ENCODE data around the gene ABCA12. TPM values are rescaled to one million over a fixed set of nuclear protein-coding genes. Genes with fewer than 3 reads are reported as not detected.

ABCA12 gene
- total and polyA plus RNA-seq, 10 of the 15 experiments (the other 5 are each of a cell fraction or from before 2014, with no cell fraction given), result 1.2 to 12.1 (median 6.0) TPM

DNA sequence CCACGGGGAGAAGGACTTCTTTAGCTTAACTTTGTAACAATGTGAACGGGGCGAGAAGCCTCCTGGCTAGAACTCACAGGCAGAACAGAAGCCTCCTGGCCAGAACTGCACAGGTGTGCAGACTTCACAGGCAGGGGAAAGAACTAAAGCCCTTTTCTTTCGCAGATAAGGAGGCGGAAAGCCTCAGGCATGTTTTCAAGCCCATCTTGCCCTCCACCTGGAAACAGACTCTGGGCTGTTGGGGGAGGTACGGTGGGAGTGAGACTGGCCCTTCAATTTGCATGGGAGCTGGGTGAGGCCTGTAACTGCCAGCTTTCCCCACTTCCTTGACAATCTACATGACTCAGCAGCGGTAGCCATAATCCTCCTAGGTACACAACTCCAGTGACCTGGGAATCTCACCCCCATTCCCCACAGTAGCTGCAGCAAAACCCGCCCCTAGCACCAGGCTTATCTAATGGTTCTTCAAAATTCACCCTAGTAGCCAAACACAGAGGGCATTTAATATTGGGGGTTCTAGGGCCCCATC, 22.9 kb upstream of the ABCA12 start:
- POLR2A ChIA-PET, result no interaction called here
- RAD21 ChIA-PET (ENCODE audit: unreplicated experiment), result no interaction called here
- Histone ChIP-seq H3K27ac (ENCODE audit: control insufficient read depth, insufficient read depth) (no peak overlapping the region), H4K20me1 (ENCODE audit: control insufficient read depth, insufficient read depth) (no peaks in the 10 kb centered on the region), H2AFZ (ENCODE audit: control insufficient read depth, low read depth, low read length) (no peak overlapping the region), H3K9me3 (replicated peaks; ENCODE audit: control insufficient read depth, insufficient read depth, low read length) (no peaks in the 10 kb centered on the region), H3K4me1 (ENCODE audit: control insufficient read depth, insufficient read depth, low read length) (no peaks in the 10 kb centered on the region), H3K4me2 (ENCODE audit: control insufficient read depth, insufficient read depth) (no peak overlapping the region), H3K4me3 (no peak overlapping the region), H3K79me2 (ENCODE audit: control insufficient read depth, insufficient read depth, low read length) (no peaks in the 10 kb centered on the region), H3K36me3 (ENCODE audit: control insufficient read depth in 2 of 2, insufficient read depth in 2 of 2, low read length in 1 of 2) (no peaks in the 10 kb centered on the region), H3K27me3 (replicated peaks in 1 of 2; ENCODE audit: control insufficient read depth in 2 of 2, insufficient read depth in 2 of 2, low read length in 1 of 2) (no peaks in the 10 kb centered on the region), H3K9ac (ENCODE audit: control insufficient read depth, insufficient read depth, low read length) (no peak overlapping the region)
- SMC1A ChIA-PET (ENCODE audit: uncharacterized antibody, unreplicated experiment), result interaction anchor here (0.6 kb wide), 1 partner anchor 753 kb away, joined by 3 read pairs; no protein-coding TSS in a partner anchor
- BruUV-seq (replicated peaks), result no TSS peak
- DNase-seq (ENCODE audit: low read depth, low spot score) (no peak), ATAC-seq (no peak), FAIRE-seq (no peak)
- in situ Hi-C loops (cut with MboI) (no loop called here), intact Hi-C loops (cut with micrococcal nuclease; ENCODE audit: unreplicated experiment) (no loop called here)
- WGBS (ENCODE audit: insufficient coverage, insufficient replicate concordance, low lambda C conversion rate, missing lambda C conversion rate), result 61% methylated on average over 8 of the region's 8 CpGs
- no peak for TF ChIP-seq ZNF24 (IDR thresholded peaks at IDR 0.05)
- TF ChIP-seq, protein P1, sequence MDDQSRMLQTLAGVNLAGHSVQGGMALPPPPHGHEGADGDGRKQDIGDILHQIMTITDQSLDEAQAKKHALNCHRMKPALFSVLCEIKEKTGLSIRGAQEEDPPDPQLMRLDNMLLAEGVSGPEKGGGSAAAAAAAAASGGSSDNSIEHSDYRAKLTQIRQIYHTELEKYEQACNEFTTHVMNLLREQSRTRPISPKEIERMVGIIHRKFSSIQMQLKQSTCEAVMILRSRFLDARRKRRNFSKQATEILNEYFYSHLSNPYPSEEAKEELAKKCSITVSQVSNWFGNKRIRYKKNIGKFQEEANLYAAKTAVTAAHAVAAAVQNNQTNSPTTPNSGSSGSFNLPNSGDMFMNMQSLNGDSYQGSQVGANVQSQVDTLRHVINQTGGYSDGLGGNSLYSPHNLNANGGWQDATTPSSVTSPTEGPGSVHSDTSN (IDR thresholded peaks at IDR 0.05; ENCODE audit: insufficient replicate concordance, low read depth, low read length), result no peak
- TF ChIP-seq, protein P2, sequence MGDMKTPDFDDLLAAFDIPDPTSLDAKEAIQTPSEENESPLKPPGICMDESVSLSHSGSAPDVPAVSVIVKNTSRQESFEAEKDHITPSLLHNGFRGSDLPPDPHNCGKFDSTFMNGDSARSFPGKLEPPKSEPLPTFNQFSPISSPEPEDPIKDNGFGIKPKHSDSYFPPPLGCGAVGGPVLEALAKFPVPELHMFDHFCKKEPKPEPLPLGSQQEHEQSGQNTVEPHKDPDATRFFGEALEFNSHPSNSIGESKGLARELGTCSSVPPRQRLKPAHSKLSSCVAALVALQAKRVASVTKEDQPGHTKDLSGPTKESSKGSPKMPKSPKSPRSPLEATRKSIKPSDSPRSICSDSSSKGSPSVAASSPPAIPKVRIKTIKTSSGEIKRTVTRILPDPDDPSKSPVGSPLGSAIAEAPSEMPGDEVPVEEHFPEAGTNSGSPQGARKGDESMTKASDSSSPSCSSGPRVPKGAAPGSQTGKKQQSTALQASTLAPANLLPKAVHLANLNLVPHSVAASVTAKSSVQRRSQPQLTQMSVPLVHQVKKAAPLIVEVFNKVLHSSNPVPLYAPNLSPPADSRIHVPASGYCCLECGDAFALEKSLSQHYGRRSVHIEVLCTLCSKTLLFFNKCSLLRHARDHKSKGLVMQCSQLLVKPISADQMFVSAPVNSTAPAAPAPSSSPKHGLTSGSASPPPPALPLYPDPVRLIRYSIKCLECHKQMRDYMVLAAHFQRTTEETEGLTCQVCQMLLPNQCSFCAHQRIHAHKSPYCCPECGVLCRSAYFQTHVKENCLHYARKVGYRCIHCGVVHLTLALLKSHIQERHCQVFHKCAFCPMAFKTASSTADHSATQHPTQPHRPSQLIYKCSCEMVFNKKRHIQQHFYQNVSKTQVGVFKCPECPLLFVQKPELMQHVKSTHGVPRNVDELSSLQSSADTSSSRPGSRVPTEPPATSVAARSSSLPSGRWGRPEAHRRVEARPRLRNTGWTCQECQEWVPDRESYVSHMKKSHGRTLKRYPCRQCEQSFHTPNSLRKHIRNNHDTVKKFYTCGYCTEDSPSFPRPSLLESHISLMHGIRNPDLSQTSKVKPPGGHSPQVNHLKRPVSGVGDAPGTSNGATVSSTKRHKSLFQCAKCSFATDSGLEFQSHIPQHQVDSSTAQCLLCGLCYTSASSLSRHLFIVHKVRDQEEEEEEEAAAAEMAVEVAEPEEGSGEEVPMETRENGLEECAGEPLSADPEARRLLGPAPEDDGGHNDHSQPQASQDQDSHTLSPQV (IDR thresholded peaks at IDR 0.05), result no peak
- TF ChIP-seq SMAD5 (IDR thresholded peaks at IDR 0.05; ENCODE audit: low read depth), result no peak
- no peak for TF ChIP-seq PAX5 (IDR thresholded peaks at IDR 0.05; ENCODE audit: borderline replicate concordance, low read depth, low read length)
- no peak for TF ChIP-seq BCL11A (IDR thresholded peaks at IDR 0.05; ENCODE audit: low read depth, low read length)
- TF ChIP-seq TCF3 (IDR thresholded peaks at IDR 0.05; ENCODE audit: borderline replicate concordance, insufficient read depth, low read depth, low read length), result no peak
- TF ChIP-seq, protein P3, sequence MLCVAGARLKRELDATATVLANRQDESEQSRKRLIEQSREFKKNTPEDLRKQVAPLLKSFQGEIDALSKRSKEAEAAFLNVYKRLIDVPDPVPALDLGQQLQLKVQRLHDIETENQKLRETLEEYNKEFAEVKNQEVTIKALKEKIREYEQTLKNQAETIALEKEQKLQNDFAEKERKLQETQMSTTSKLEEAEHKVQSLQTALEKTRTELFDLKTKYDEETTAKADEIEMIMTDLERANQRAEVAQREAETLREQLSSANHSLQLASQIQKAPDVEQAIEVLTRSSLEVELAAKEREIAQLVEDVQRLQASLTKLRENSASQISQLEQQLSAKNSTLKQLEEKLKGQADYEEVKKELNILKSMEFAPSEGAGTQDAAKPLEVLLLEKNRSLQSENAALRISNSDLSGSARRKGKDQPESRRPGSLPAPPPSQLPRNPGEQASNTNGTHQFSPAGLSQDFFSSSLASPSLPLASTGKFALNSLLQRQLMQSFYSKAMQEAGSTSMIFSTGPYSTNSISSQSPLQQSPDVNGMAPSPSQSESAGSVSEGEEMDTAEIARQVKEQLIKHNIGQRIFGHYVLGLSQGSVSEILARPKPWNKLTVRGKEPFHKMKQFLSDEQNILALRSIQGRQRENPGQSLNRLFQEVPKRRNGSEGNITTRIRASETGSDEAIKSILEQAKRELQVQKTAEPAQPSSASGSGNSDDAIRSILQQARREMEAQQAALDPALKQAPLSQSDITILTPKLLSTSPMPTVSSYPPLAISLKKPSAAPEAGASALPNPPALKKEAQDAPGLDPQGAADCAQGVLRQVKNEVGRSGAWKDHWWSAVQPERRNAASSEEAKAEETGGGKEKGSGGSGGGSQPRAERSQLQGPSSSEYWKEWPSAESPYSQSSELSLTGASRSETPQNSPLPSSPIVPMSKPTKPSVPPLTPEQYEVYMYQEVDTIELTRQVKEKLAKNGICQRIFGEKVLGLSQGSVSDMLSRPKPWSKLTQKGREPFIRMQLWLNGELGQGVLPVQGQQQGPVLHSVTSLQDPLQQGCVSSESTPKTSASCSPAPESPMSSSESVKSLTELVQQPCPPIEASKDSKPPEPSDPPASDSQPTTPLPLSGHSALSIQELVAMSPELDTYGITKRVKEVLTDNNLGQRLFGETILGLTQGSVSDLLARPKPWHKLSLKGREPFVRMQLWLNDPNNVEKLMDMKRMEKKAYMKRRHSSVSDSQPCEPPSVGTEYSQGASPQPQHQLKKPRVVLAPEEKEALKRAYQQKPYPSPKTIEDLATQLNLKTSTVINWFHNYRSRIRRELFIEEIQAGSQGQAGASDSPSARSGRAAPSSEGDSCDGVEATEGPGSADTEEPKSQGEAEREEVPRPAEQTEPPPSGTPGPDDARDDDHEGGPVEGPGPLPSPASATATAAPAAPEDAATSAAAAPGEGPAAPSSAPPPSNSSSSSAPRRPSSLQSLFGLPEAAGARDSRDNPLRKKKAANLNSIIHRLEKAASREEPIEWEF (IDR thresholded peaks at IDR 0.05; ENCODE audit: insufficient replicate concordance, low read depth, low read length), result no peak
- no peak for TF ChIP-seq IKZF2 (IDR thresholded peaks at IDR 0.05)
- TF ChIP-seq MTA2 (IDR thresholded peaks at IDR 0.05; ENCODE audit: low read depth), result no peak
- TF ChIP-seq WRNIP1 (IDR thresholded peaks at IDR 0.05; ENCODE audit: borderline replicate concordance, low read depth, low read length), result no peak
- TF ChIP-seq LARP7 (IDR thresholded peaks at IDR 0.05), result no peak
- TF ChIP-seq RAD21 (IDR thresholded peaks at IDR 0.05; ENCODE audit: insufficient read depth, low read depth, low read length), result no peak
- no peak for TF ChIP-seq RUNX3 (IDR thresholded peaks at IDR 0.05; ENCODE audit: low read length)
- CTCF ChIA-PET, result no interaction called here
